DND-41 (cell line): ENCODE data around the gene RBMS3.

Experiments used
- EZH2 ChIP-seq: IDR thresholded peaks from 3 replicates; pipeline ENCODE4 v1.6.1; 2012; ENCODE audit warnings: borderline replicate concordance, low read depth, mild to moderate bottlenecking, moderate library complexity, low read length, inconsistent platforms; ENCODE audit not compliant: severe bottlenecking
- TF ChIP-seq, protein P1 (sequence below): IDR thresholded peaks from 2 replicates; pipeline ENCODE4 v1.5.1; 2012; ENCODE audit warnings: borderline replicate concordance, low read length, moderate library complexity, mild to moderate bottlenecking; ENCODE audit not compliant: poor library complexity, severe bottlenecking; ENCODE audit errors: extremely low read depth

DNA sequence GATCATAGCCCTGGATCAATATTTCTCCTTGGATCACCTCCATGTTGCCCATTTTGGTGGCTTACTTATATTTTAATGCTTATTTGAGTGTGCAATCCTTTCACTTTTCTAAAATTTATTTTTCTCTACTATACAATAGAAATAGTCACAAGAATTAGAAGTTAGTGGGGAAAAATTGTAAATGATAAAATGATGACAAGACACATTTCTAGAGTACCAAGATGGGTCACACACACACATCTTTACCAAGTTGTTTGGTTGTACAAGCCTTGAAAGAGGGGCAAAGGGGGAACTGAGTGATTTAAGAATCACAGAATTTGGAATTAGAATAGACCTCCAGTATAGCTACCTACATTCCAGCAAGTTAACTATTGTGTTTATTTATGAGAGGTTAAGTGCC, 545.8 kb downstream of the RBMS3 start:
- TF ChIP-seq, protein P1, sequence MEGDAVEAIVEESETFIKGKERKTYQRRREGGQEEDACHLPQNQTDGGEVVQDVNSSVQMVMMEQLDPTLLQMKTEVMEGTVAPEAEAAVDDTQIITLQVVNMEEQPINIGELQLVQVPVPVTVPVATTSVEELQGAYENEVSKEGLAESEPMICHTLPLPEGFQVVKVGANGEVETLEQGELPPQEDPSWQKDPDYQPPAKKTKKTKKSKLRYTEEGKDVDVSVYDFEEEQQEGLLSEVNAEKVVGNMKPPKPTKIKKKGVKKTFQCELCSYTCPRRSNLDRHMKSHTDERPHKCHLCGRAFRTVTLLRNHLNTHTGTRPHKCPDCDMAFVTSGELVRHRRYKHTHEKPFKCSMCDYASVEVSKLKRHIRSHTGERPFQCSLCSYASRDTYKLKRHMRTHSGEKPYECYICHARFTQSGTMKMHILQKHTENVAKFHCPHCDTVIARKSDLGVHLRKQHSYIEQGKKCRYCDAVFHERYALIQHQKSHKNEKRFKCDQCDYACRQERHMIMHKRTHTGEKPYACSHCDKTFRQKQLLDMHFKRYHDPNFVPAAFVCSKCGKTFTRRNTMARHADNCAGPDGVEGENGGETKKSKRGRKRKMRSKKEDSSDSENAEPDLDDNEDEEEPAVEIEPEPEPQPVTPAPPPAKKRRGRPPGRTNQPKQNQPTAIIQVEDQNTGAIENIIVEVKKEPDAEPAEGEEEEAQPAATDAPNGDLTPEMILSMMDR, result no peak
- no peak for TF ChIP-seq EZH2
